Activated T-helper 1 cell treated with anti-CD3 and anti-CD28 coated beads, Interleukin-2, amount 50 U/mL, for 16 hours (primary cell): Measurements from ENCODE around the gene MACF1.

Experiments used
- DNase-seq, 2 donors: peaks; one replicate each; pipeline ENCODE4 v3.0.0-alpha.2; 2020; ENCODE audit warnings: low read depth in 1 of 2, low spot score in 1 of 2

MACF1 gene

GRCh38 chr1:39411526-39412478, 207.3 kb downstream of the MACF1 start:
- no peak for DNase-seq

GRCh38 chr1:39412892-39413291, 208.4 kb downstream of the MACF1 start:
- DNase-seq = no peak

- no peak for DNase-seq
These were observed 209.5 kb downstream of the MACF1 start for GRCh38 chr1:39413902-39414528.

DNA sequence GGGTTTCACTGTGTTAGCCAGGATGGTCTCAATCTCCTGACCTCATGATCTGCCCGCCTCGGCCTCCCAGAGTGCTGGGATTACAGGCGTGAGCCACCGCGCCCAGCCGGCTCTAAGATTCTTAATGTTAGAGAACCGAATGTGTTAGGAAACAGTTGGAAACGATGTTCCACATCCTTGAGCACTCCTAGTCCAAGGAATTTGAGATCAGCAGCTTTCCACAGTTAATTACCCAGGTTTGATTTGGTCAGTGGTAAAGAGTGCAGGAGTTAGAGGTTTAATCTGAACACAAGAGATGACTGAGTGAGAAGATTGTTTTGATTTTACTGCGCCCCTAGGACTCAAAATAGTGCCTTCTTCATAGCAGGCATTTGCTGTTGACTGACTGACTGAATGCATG, 211.1 kb downstream of the MACF1 start:
- DNase-seq = no peak

DNA sequence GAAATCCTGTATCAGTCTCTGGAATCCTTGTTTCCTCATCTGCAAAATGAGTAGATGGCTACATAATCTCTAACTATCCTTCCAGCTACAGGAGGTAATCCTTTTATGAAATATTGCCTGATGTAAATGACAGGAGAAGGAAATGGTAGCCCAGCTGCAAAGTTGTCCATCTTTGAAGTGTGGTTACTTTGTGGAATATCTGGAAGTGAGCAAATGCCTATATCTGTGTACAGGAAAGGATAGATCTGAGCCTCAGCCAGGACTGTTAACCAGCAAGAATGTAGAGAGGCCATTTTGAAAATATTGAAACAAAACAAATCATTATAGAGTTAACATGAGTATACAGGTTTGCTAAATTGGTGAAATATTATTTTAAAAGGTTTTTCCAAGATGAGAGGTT, 212.1 kb downstream of the MACF1 start:
- no peak for DNase-seq

DNA sequence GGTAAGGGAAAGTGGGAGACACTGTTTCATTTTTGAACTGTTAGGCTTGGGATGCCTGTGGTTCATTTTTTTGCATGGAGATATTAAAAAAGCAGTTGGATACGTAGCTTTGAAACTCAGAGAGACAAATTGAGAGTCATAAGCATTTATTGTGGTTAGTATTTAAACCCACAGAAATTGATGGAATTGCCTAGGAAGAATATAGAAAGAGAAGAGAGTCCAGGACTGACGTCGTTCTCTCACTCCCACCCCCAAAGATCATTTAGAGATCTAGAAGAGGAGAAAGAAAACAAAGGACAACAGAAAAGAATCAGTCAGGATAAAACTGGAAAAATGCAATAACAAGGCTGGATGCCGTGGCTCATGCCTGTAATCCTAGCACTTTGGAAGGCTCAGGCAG, 213.7 kb downstream of the MACF1 start:
- no peak for DNase-seq

DNA sequence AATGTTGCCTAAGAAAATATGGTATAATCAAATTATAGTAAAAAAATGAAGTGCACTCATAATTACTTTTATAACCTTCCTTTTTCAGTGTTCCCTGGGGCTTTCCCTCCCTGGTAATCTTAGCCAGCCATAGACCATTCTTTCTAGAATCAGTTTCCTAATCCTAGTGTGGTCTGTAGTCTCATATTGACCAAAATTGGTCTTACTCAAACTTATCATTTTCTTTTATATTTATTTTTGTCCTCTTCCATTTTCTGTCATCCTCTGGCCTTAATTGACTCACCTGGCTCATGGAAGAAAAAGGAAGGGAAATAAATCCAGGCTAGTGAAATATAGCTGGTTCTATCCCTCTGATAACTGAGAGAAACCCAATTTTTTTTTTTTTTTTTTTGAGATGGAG, 216.0 kb downstream of the MACF1 start:
- no peak for DNase-seq

- DNase-seq = no peak
These were observed 218.1 kb downstream of the MACF1 start for GRCh38 chr1:39422614-39423013.

- DNase-seq = no peak
These were observed 220.7 kb downstream of the MACF1 start for GRCh38 chr1:39425151-39425550.

DNA sequence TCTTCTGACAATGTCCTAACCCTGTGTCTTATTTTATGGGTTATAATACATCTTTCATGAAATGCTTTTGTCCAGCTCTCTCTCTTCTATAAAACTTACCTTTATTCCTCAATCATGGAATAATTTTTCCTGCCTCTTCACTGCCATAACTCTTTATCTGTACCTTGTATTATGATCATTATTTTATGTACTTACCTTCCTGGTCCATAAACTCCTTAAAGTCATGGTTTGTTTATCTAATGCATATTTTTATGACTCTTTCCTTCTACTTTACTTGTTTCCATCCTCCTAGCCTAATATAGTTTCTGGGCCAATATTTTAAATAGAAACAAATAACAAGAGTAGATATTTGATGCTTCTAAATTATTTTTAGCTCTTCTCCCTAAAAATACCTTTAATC, 221.1 kb downstream of the MACF1 start:
- no peak for DNase-seq

DNA sequence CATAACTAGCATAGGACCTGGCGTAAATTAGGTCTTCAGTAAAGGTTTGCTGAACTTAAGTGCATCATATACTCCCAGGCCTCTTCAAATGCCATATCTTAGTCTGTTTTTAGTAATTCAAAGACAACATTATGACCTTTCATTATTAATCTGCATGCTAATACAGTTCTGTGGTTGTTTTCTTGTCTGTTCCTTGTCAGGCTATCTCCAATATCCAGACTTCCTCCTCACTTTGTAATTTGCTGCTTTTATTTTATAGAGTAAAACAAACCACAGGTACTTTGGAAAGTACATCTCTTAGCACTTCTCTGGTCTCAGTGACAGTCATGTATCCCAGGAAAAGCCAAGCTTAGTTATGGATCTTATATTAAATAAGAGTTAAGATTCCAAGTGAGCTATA, 221.9 kb downstream of the MACF1 start:
- DNase-seq = no peak

GRCh38 chr1:39427374-39427773, 222.9 kb downstream of the MACF1 start:
- no peak for DNase-seq

GRCh38 chr1:39427912-39428311, 223.4 kb downstream of the MACF1 start:
- no peak for DNase-seq

- DNase-seq = no peak
These were observed 227.4 kb downstream of the MACF1 start for GRCh38 chr1:39431927-39432326.

DNA sequence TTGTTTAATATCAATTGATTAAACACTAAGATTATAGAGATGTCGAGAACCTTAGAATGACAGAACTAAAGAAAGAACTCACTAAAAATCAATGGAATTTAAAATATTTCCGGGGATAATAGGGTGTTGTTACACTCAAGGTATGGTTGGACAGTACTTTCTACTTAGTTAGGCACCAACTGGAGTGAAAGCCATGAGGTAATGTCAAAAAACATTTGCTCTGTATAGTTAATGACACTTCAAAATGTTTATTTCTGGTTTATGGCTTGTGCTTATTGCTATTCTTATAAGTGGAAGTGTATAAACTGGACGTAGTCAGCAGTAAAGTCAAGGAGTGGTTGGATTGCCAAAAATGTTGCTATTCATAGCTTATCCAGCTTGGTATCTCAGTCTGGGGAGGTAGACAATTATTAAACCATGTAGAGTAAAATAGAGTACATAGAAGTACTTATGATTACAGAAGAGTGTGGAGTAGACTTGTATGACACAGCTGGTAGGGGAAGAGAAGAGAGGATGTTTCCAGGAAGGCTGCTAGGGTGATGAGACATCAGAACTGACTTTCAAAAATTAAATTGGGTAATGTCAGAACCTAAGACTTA, 230.4 kb downstream of the MACF1 start:
- DNase-seq = no peak

DNA sequence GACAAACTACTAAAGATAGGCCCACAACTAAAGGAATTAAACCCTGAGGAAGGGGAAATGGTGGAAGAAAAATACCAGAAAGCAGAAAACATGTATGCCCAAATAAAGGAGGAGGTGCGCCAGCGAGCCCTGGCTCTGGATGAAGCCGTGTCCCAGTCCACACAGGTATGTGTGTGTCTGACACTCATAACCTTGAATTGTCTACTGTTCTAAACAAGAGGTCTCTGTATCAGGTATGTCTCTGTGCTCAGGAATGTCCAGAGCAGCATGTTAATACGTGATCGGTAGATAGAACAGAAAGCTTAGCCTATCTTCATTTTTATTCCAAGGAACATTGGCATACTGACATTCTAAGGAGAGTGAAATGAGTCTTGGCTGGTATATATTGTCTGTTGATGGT, 231.1 kb downstream of the MACF1 start:
- no peak for DNase-seq

DNA sequence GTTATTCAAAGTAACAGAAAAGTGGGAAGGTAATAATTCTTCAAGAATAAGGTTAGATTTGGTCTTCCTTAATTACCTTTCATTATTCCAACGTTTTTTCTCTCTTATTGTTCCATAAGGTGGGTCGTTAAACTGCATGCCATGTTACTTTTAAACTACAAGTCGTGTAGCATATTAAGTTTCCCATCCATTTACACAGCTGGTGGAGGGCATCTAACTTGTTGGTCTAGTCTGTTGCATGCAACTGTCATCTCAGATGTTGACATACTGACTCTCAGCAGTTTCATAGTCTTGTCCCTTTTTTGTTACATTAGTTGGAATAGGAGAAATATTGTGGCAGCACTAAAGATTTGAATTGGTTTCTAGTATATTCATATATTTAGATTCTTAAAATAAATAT, 232.3 kb downstream of the MACF1 start:
- no peak for DNase-seq

GRCh38 chr1:39438042-39438441, 233.5 kb downstream of the MACF1 start:
- no peak for DNase-seq

DNA sequence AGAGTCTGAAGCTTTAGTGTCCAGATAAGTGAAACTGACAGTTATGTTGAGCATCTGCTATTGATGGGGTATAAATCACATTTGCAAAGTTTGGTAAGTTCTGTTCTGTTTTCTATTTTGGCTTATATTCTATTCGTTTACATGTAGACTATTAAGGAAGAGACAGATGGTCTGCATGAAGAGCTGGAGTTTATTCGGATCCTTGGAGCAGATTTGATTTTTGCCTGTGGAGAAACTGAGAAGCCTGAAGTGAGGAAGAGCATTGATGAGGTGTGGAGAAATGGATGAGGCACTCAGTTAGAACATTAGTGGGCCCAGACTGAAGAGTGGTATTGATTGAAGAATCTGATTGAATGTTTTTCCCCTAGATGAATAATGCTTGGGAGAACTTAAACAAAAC, 236.4 kb downstream of the MACF1 start:
- no peak for DNase-seq

- DNase-seq = no peak
These were observed 237.3 kb downstream of the MACF1 start for GRCh38 chr1:39441797-39442196.

DNA sequence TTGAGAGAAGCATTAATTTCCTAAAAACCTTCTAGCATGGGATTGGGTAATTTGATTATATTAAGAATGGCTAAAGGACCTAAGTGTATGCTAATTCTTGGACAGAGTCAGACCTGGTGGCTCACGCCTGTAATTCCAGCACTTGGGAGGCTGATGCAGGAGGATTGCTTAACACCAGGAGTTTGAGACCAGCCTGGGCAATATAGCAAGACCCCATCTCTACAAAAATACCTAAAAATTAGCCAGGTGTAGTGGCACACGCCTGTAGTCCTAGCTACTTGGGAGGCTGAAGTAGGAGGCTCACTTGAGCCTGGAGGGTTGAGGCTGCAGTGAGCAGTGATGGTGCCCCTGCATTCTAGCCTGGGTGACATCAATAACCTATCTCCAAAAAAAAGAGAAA, 241.1 kb downstream of the MACF1 start:
- DNase-seq = no peak

GRCh38 chr1:39446986-39447567, 242.6 kb downstream of the MACF1 start:
- DNase-seq = no peak
